GM12892 (cell line): ENCODE data around the gene SOBP.

Experiments
- DNase-seq: peaks from one replicate; pipeline ENCODE4 v3.0.0; 2011; ENCODE audit not compliant: insufficient read length
- FAIRE-seq: peaks from 2 replicates; lab custom pipeline; 2011; peaks lifted over from hg19 to GRCh38; lab: Jason Lieb, UNC
- POLR2A ChIP-seq: IDR thresholded peaks from 2 replicates; pipeline ENCODE4 v1.6.1; 2011; ENCODE audit warnings: low read depth, low read length, control low read depth
- POLR2AphosphoS5 ChIP-seq: IDR thresholded peaks from 2 replicates; pipeline ENCODE4 v1.6.1; 2011; ENCODE audit warnings: low read depth, low read length, control low read depth
- TAF1 ChIP-seq: IDR thresholded peaks from 2 replicates; pipeline ENCODE4 v1.6.1; 2011; ENCODE audit warnings: low read depth, mild to moderate bottlenecking, control low read depth, low read length, borderline replicate concordance

The SOBP gene

DNA sequence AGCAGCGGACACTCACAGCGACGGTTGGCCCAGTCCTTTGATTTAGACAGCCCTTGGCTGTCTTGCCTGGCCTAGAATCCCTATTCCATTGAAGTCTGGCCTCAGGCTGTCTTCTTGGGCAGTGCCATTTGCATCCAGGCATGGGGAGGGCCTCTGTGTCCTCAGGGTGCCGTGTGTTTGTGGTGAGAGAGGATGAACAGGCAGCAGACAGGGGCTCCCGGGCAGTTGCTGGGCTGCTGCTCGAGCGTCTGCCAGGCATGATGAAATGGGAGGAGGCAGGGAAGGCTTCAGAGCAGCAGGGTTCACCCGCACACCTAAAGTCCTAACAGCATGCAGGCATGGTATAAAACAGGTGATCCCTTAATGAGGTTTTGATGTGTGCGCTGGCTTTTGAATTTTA lies 126.9 kb downstream of the SOBP start:
- FAIRE-seq: no peak
- no peak for DNase-seq
- TF ChIP-seq TAF1: no peak
- no peak for TF ChIP-seq POLR2AphosphoS5
- no peak for TF ChIP-seq POLR2A

DNA sequence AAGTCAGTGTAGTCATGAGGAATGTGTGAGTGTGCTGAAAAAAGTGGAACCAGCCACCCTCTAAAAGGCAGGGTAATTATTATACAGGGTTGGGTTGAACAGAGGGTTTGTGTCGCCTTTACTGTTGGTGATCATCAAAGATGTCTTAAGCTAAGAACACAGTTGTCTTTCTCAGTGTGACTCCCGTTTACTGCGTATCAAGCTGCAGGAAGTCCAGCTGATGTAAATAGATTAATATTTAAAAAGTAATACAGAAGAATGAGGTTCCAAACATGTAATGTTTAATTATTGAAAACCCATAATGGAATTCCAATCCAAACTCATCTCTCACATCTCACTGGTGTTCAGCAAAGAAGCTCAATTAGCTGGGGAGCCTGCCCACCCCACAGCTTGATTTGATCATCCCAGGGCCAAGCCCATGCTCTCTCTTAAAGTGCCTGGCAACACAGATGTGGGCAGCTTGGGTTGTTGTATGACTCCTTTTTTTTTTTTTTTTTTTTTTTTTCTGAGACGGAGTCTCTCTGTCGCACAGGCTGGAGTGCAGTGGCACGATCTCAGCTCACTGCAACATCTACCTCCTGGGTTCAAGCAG lies 127.5 kb downstream of the SOBP start:
- TF ChIP-seq POLR2AphosphoS5 (no peak), POLR2A (no peak), TAF1 (no peak)
- FAIRE-seq: no peak
- DNase-seq: no peak

DNA sequence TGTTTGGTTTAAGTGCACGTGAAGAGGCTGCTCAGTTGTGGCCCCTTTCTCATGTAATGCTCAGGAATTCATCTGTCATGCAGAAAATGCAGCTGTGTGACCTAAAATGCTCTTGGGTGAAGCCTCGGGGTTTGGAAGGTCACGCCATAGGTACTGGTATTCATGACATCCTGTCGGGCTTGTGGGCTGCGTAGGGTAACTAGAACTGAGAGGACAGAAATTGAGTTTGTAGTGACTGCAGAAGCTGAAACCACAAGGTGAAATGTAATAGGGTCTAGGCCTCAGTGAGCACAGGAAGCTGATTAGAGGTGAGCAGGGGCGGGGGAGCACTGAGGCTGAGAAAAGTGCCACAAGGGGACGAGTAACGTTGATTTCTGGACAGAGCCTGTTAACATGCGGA lies 128.8 kb downstream of the SOBP start:
- no peak for TF ChIP-seq TAF1
- no peak for TF ChIP-seq POLR2AphosphoS5
- FAIRE-seq (peak; percentile 98), DNase-seq (peak; percentile 40)

DNA sequence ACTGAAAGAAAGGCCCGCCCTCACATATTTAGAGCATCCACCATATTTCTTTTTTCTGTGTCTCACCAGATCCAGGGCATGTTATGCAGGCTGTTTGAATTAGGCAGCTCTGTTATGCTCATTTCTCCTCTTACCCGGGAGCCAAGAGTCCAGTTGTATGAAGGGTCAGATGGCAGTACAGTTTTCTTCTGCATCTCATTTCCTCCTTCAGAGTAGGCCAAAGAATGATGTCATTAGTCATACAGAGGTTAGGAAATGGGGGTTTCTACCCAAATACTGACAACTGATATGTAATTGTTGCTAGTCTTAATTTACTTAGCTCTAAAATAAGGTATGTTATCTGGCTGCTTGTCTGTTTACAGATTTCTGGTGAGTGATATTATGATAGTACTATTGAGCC lies 130.8 kb downstream of the SOBP start:
- FAIRE-seq: no peak

DNA sequence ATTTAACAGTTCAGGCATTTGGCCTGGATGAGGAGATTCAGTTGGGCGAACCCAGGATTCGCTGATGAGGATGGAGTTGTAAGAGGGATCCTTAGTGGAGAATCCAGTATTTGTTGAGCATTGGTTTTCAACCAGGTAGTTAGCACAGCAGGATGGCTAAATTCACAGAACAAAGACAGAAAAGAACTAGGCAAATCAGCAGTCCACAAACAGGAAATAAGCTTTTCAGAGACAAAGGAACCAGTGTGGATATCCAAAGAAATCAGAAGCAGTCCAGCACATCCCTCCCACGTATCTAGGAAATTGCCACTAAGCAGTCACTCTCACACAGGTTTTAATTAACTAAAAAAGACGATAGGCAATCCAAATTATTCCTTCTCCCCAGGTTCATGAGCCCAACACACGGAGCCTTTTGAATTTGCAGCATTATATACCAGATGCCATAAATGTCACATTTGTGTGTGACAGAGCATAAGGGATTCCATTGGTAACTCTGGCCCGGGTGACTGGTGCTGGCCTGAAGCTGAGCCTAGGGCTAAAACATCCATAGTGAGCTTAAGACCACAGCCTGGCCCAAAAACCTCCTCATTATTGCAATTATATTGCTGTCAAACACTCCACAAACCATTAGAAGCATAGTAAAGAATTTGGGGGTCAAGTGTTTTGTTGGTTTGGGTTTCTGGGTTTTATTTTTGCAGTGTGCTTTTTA lies 131.5 kb downstream of the SOBP start:
- DNase-seq: no peak
- TF ChIP-seq TAF1 (no peak), POLR2AphosphoS5 (no peak), POLR2A (no peak)
- no peak for FAIRE-seq

More for the DNA sequence above, 130.8 kb downstream of the SOBP start:
- no peak for DNase-seq
- no peak for TF ChIP-seq TAF1
- no peak for TF ChIP-seq POLR2A
- no peak for TF ChIP-seq POLR2AphosphoS5

DNA sequence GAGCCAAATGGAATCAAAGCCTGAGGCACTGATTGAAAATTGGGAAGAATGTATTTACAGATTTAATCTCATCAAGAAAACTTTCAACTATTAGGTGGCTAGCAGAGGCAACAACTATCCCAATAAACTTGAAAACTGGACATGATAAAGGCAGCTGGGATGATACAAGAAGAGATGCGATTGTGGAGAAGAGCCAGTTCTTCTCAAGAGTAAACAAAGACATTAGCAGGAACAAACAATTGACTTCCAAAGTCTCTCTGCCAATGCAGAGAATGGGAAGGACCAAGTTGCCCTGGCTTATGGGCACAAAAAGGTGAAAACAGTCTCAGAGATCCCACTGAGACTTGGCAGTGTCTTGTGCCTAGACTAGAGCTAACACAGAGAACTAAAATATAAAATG lies 132.4 kb downstream of the SOBP start:
- no peak for TF ChIP-seq POLR2AphosphoS5
- no peak for TF ChIP-seq TAF1
- no peak for TF ChIP-seq POLR2A
- FAIRE-seq: peak; percentile 17
- DNase-seq: no peak

DNA sequence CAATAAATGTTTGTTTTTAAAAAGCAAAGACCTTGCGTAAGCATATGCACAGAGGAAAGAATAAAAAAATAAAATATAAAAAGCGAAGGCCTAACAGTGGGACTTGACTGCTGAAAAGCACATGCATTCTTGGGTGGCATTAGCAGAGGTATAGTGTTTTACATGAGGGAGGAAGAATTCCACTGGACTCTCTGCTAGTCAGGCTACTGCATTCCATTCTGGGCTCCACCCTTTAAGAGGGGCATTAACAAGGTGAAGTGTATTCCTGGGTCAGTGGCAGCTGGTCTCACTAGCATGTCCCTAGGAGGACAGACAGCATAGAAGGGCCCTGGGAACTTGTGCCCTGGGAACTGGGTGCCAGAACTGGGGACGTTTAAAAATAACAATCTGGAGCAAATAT lies 134.1 kb downstream of the SOBP start:
- DNase-seq: no peak
- TF ChIP-seq TAF1: no peak
- no peak for TF ChIP-seq POLR2AphosphoS5
- TF ChIP-seq POLR2A: no peak
- no peak for FAIRE-seq

DNA sequence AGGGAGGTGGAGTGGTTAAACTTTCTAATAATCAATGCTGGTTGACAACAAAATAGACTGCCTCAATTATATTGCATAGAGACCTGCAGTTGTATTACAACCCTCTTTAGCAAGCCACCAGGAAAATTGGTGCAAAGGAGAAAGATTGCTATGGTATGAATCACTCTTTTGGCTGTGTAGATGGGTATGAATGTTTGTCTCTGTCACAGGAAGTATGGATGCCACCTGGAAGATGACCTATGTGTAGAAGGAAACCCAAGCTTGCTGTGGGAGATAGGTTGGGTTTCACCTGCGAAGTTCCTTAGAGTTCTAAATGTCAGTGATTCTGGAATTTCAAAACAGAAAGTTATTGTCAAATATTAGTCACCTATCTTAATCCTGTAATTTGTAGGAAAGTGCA lies 134.6 kb downstream of the SOBP start:
- TF ChIP-seq POLR2A (no peak), TAF1 (no peak), POLR2AphosphoS5 (no peak)
- FAIRE-seq: no peak

DNA sequence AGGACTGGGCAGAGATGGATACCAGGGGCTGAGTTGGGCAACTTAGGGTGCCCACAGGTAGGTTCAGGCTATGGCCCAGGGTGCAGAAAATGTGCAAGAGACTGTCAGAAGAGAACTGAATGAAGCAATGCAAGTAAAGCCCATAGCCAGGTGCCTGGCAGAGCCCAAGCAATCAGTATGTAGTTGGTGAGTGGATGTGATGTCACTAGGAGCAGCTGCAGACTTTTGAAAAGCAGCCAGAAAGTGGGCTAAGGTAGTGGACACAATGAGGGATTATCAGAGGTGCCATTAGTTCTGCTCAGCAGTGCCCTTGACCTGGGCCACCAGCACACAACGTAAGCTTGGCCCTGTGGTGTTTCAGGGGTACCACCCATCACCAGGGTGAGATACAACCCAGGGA lies 135.3 kb downstream of the SOBP start:
- FAIRE-seq (no peak), DNase-seq (no peak)
- TF ChIP-seq POLR2A: no peak
- TF ChIP-seq TAF1: no peak
- TF ChIP-seq POLR2AphosphoS5: no peak

More for the DNA sequence above, 134.6 kb downstream of the SOBP start:
- DNase-seq: no peak

DNA sequence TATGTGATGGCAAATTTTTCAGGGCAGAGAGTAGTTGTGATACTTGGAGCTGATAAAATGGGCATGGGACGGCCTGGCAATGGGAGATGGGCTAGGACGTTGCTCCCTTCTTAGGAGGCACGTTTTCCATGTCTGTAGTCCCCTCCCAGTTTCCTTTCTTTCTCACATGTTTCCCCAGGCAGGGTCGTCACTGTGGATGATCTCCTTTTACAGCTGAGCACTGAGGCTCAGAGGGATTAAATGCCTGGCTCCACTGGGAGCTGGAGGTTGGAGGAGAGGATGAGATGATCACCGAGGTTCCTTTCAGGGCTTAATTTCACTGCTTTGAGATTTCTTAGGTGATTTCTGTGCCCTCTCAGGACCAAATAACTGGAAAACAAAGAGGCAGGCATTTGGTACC lies 136.7 kb downstream of the SOBP start:
- TF ChIP-seq POLR2AphosphoS5 (no peak), TAF1 (no peak)
- DNase-seq (no peak), FAIRE-seq (no peak)

DNA sequence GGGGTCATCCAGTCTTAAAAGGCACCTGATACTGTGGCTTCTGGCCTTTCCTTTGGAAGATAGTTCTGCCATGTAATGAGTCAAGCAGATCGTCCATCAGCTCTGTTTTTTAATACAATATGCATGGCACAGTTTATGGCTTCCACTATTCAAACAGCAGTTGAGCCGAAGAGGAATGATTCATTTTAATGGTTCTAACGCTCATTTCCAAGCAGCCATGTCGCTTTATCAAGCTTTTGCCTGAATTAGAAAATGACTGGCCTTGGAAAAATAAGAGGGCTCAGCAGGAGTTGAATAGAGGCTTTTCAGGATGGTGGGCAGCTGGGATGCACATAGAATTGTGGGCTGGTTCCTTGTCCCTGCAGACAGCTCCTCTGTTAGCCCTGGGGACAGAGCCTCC lies 138.1 kb downstream of the SOBP start:
- FAIRE-seq: no peak
- TF ChIP-seq POLR2A: no peak
- TF ChIP-seq POLR2AphosphoS5: no peak
- no peak for TF ChIP-seq TAF1
- DNase-seq: no peak

DNA sequence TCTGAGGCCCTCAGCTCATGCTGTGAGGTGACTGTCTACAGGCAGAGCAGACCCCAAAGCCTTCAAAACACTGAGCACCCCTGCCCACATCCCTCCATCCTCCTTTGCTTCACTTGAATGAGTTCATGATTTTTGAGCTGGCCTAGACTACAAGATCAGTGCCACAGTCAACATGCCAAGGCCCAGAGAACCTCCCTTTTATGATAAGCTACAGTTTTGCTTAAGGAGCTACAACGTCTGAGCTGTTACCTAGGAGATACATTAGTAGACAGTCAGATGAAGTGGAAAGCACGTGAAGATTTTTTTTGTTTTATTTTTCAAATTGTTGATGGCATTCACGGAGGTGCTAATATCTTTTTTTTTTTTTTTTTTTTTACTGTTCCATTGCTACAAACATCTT lies 139.0 kb downstream of the SOBP start:
- TF ChIP-seq POLR2AphosphoS5: no peak
- no peak for TF ChIP-seq TAF1
- TF ChIP-seq POLR2A: no peak
- FAIRE-seq: no peak
- no peak for DNase-seq
